Measurements from ENCODE around the gene TUBA1B. TPM values are rescaled to one million over a fixed set of nuclear protein-coding genes. Genes with fewer than 3 reads are reported as not detected.
A peak's percentile ranks its signal among the peaks of the same experiment; 100 is the strongest.

Gene TUBA1B
- total and polyA plus RNA-seq, 2 of the 8 experiments (the other 6 are each of a cell fraction or from before 2014, with no cell fraction given) = 2,092 to 6,837 TPM

DNA sequence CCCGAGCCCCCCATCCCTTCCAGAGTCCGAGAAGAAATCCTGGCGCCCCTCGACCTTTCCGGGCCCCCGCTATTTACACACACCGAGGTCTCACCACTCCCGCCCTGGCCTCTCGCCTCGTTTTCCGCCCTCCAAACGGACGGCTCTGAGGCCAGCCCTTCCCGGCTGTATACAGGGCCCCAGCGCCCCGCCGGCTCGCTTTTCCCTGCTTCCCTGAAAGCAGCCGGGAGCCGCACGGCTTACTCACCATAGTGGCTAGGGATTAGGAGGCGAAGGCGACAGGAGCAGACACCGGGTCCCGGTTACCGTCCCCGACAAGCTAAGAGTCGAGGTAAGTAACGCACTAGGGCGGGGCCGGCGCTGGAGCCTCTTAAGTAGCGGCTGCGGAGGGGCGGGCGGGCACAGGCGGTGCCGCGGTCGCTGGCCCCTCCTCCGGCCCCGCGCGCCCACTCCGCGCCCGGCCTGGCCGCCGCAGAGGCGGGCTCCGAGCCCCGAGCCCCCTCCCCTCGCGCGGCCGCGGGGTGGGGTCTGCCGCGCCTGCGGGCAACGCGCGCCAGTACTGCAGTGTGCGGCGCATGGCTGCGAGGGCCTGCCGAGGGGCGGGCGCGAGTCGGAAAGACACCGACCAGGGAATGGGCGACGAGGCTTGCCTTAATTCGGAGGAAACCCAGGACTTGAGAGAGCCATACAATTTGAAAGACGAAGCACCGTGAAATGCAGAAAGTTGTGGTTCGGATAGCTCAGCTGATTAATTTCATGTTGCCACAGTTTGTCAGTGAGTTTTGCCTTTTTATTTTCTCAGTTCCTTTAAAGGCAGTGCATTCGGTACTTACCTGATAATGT lies at the start of gene TUBA1B (continued):
- no peak for TF ChIP-seq RFX5 (IDR thresholded peaks at IDR 0.05; ENCODE audit: borderline replicate concordance, low read depth, low read length)
- no peak for TF ChIP-seq EGR1 (IDR thresholded peaks at IDR 0.05; ENCODE audit: borderline replicate concordance, low read depth, low read length)
- peak; percentile 93 for TF ChIP-seq GTF2F1 (IDR thresholded peaks at IDR 0.05; ENCODE audit: borderline replicate concordance, low read depth, low read length)
- TF ChIP-seq CEBPB (IDR thresholded peaks at IDR 0.05; ENCODE audit: low read depth, low read length) = no peak
- no peak for TF ChIP-seq SP2 (IDR thresholded peaks at IDR 0.05; ENCODE audit: low read length)
- TF ChIP-seq RBBP5 (IDR thresholded peaks at IDR 0.05; ENCODE audit: borderline replicate concordance, low read depth, low read length) = peak; percentile 71; the same call in 1 of the 2 replicates
- no peak for TF ChIP-seq JUN (IDR thresholded peaks at IDR 0.05; ENCODE audit: low read depth, low read length)
- TF ChIP-seq PHF8 (conservative IDR thresholded peaks at IDR 0.05; ENCODE audit: low read depth, low read length) = peak; percentile 95
- TF ChIP-seq SAP30 (IDR thresholded peaks at IDR 0.05; ENCODE audit: insufficient read depth, insufficient replicate concordance, low read length) = no peak
- TF ChIP-seq, protein P1, sequence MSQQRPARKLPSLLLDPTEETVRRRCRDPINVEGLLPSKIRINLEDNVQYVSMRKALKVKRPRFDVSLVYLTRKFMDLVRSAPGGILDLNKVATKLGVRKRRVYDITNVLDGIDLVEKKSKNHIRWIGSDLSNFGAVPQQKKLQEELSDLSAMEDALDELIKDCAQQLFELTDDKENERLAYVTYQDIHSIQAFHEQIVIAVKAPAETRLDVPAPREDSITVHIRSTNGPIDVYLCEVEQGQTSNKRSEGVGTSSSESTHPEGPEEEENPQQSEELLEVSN (IDR thresholded peaks at IDR 0.05) = peak; percentile 85
- no peak for TF ChIP-seq RNF2 (IDR thresholded peaks at IDR 0.05; ENCODE audit: borderline replicate concordance, low read depth, low read length, missing control alignments, poor library complexity, severe bottlenecking)
- TF ChIP-seq, protein P2, sequence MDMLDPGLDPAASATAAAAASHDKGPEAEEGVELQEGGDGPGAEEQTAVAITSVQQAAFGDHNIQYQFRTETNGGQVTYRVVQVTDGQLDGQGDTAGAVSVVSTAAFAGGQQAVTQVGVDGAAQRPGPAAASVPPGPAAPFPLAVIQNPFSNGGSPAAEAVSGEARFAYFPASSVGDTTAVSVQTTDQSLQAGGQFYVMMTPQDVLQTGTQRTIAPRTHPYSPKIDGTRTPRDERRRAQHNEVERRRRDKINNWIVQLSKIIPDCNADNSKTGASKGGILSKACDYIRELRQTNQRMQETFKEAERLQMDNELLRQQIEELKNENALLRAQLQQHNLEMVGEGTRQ (IDR thresholded peaks at IDR 0.05; ENCODE audit: low read length) = no peak
- no peak for TF ChIP-seq CTBP2 (IDR thresholded peaks at IDR 0.05; ENCODE audit: borderline replicate concordance, insufficient read depth, insufficient read length, low read length)
- TF ChIP-seq, protein P3, sequence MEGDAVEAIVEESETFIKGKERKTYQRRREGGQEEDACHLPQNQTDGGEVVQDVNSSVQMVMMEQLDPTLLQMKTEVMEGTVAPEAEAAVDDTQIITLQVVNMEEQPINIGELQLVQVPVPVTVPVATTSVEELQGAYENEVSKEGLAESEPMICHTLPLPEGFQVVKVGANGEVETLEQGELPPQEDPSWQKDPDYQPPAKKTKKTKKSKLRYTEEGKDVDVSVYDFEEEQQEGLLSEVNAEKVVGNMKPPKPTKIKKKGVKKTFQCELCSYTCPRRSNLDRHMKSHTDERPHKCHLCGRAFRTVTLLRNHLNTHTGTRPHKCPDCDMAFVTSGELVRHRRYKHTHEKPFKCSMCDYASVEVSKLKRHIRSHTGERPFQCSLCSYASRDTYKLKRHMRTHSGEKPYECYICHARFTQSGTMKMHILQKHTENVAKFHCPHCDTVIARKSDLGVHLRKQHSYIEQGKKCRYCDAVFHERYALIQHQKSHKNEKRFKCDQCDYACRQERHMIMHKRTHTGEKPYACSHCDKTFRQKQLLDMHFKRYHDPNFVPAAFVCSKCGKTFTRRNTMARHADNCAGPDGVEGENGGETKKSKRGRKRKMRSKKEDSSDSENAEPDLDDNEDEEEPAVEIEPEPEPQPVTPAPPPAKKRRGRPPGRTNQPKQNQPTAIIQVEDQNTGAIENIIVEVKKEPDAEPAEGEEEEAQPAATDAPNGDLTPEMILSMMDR (IDR thresholded peaks at IDR 0.05; ENCODE audit: control extremely low read depth in 1 of 3, insufficient read depth in 1 of 3, low read depth in 1 of 3, low read length in 3 of 3) = no peak
- TF ChIP-seq SUZ12 (IDR thresholded peaks at IDR 0.05; ENCODE audit: low read length) = 0 out of 2 replicates have a peak, but pooled peaks have one; percentile 31
- TF ChIP-seq POLR2AphosphoS5 (IDR thresholded peaks at IDR 0.05; ENCODE audit: low read depth, low read length) = peak; percentile 97
- no peak for TF ChIP-seq SIN3A (conservative IDR thresholded peaks at IDR 0.05 in 1 of 2, IDR thresholded peaks at IDR 0.05 in 1 of 2; ENCODE audit: low read depth in 1 of 2, low read length in 2 of 2)
- peak; percentile 54 for TF ChIP-seq ASH2L (IDR thresholded peaks at IDR 0.05; ENCODE audit: low read length)
